GM19238 (cell line): ENCODE data around the gene NID2.
A peak's percentile ranks its signal among the peaks of the same experiment; 100 is the strongest.

ENCODE experiments used
- DNase-seq: peaks from one replicate; pipeline ENCODE4 v3.0.0; 2011; ENCODE audit warnings: low spot score; ENCODE audit not compliant: insufficient read length

NID2 gene

GRCh38 chr14:52052288-52052943, 16.4 kb downstream of the NID2 start:
- DNase-seq = no peak

GRCh38 chr14:52051871-52052270, 17.0 kb downstream of the NID2 start:
- DNase-seq = no peak

GRCh38 chr14:52051251-52051650, 17.6 kb downstream of the NID2 start:
- DNase-seq = no peak

- no peak for DNase-seq
Measured at GRCh38 chr14:52049721-52050588, 18.9 kb downstream of the NID2 start.

- no peak for DNase-seq
Measured at GRCh38 chr14:52049271-52049670, 19.6 kb downstream of the NID2 start.

- DNase-seq = no peak
Measured at GRCh38 chr14:52048641-52049204, 20.1 kb downstream of the NID2 start.

- DNase-seq = no peak
Measured at GRCh38 chr14:52048116-52048515, 20.7 kb downstream of the NID2 start.

- no peak for DNase-seq
Measured at GRCh38 chr14:52046376-52046917, 22.4 kb downstream of the NID2 start.

GRCh38 chr14:52044791-52045522, 23.9 kb downstream of the NID2 start:
- no peak for DNase-seq

GRCh38 chr14:52043690-52044089, 25.2 kb downstream of the NID2 start:
- peak; percentile 28 for DNase-seq

GRCh38 chr14:52042371-52043289, 26.2 kb downstream of the NID2 start:
- no peak for DNase-seq

- no peak for DNase-seq
Measured at GRCh38 chr14:52040598-52040997, 28.3 kb downstream of the NID2 start.

- DNase-seq = no peak
Measured at GRCh38 chr14:52039124-52039815, 29.6 kb downstream of the NID2 start.

GRCh38 chr14:52033101-52033642, 35.7 kb downstream of the NID2 start:
- no peak for DNase-seq

GRCh38 chr14:52032204-52032801, 36.6 kb downstream of the NID2 start:
- no peak for DNase-seq

GRCh38 chr14:52031781-52032180, 37.1 kb downstream of the NID2 start:
- no peak for DNase-seq

GRCh38 chr14:52029881-52030280, 39.0 kb downstream of the NID2 start:
- DNase-seq = no peak

- no peak for DNase-seq
Measured at GRCh38 chr14:52026901-52027300, 42.0 kb downstream of the NID2 start.

- DNase-seq = no peak
Measured at GRCh38 chr14:52026017-52026660, 42.7 kb downstream of the NID2 start.
